ENCODE results near the gene FTO. TPM values are rescaled to one million over a fixed set of nuclear protein-coding genes. Genes with fewer than 3 reads are reported as not detected.
A peak's percentile ranks its signal among the peaks of the same experiment; 100 is the strongest.

Gene FTO
- total and polyA plus RNA-seq, 4 experiments from 2014 or later, result 61.5 to 126 (median 69.7) TPM

GRCh38 chr16:53721017-53721416, 17.1 kb downstream of the FTO start:
- Histone ChIP-seq H3K36me3 (ENCODE audit: insufficient read depth, low read length) (no peaks in the 10 kb centered on the region), H3K27ac (ENCODE audit: low read depth, low read length) (no peak overlapping the region), H3K4me1 (ENCODE audit: insufficient read depth, low read length) (no peaks in the 10 kb centered on the region), H3K27me3 (ENCODE audit: insufficient read depth, low read length) (no peaks in the 10 kb centered on the region), H3K4me3 (ENCODE audit: low read length in 2 of 2) (no peak overlapping the region), H3K9me3 (ENCODE audit: control insufficient read depth in 1 of 2, low read length in 2 of 2) (no peaks in the 10 kb centered on the region)
- no peak overlapping the region for H3K27ac Mint-ChIP-seq
- no peaks in the 10 kb centered on the region for H3K9me3 Mint-ChIP-seq
- CTCF ChIA-PET (ENCODE audit: partially characterized antibody), result no interaction called here
- H3K27me3 Mint-ChIP-seq, result no peaks in the 10 kb centered on the region
- intact Hi-C loops (cut with micrococcal nuclease), result no loop called here
- no peak overlapping the region for H3K4me3 Mint-ChIP-seq
- DNase-seq, result no peak
- peaks cover 4 to 13% of the 10 kb centered on the region in 2 donors for H3K36me3 Mint-ChIP-seq
- POLR2A ChIA-PET (ENCODE audit: partially characterized antibody), result no interaction called here
- H3K4me1 Mint-ChIP-seq, result peaks cover 15 to 32% (median 20%) of the 10 kb centered on the region in 4 donors

- Histone ChIP-seq H3K4me3 (ENCODE audit: low read length in 2 of 2) (no peak overlapping the region), H3K4me1 (ENCODE audit: insufficient read depth, low read length) (peaks cover 8% of the 10 kb centered on the region), H3K27ac (ENCODE audit: low read depth, low read length) (no peak overlapping the region), H3K36me3 (ENCODE audit: insufficient read depth, low read length) (no peaks in the 10 kb centered on the region), H3K9me3 (ENCODE audit: control insufficient read depth in 1 of 2, low read length in 2 of 2) (no peaks in the 10 kb centered on the region), H3K27me3 (ENCODE audit: insufficient read depth, low read length) (no peaks in the 10 kb centered on the region)
- peaks cover 21 to 52% (median 31%) of the 10 kb centered on the region in 4 donors for H3K4me1 Mint-ChIP-seq
- H3K36me3 Mint-ChIP-seq, result peaks cover 7 to 26% of the 10 kb centered on the region in 2 donors
- H3K27ac Mint-ChIP-seq, result no peak overlapping the region
- H3K27me3 Mint-ChIP-seq, result no peaks in the 10 kb centered on the region
- H3K4me3 Mint-ChIP-seq, result no peak overlapping the region
- DNase-seq, result no peak
- CTCF ChIA-PET (ENCODE audit: partially characterized antibody), result interaction anchor here (0.9 to 1.1 kb wide), 2 partner anchors 9 to 16 kb away, joined by 3 to 4 read pairs; no protein-coding TSS in a partner anchor
- H3K9me3 Mint-ChIP-seq, result peaks cover 0 to 3% (median 0%) of the 10 kb centered on the region in 8 donors
- intact Hi-C loops (cut with micrococcal nuclease), result no loop called here
- POLR2A ChIA-PET (ENCODE audit: partially characterized antibody), result no interaction called here
Measured at GRCh38 chr16:53726625-53727024, 22.7 kb downstream of the FTO start.

DNA sequence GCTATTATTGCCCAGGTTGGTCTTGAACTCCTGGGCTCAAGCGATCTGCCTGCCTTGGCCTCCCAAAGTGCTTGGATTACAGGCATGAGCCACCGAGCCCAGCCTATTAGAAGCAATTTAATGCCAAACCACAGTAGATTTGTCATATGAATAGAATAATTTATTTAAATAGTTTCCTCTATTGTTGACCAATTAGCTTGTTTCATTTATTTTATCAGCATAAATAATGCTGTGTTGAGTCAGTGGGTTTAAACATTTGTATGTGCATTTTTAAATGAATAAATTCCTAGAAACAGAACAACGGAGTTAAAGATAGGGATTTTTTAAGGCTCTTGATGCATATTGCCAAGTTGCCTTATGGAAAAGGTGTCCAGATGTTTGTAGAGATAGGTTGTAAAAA, 26.7 kb downstream of the FTO start:
- Histone ChIP-seq H3K36me3 (ENCODE audit: insufficient read depth, low read length) (no peaks in the 10 kb centered on the region), H3K4me3 (ENCODE audit: low read length in 2 of 2) (no peak overlapping the region), H3K27ac (ENCODE audit: low read depth, low read length) (no peak overlapping the region), H3K9me3 (ENCODE audit: control insufficient read depth in 1 of 2, low read length in 2 of 2) (no peaks in the 10 kb centered on the region), H3K27me3 (ENCODE audit: insufficient read depth, low read length) (no peaks in the 10 kb centered on the region), H3K4me1 (ENCODE audit: insufficient read depth, low read length) (peaks cover 8% of the 10 kb centered on the region)
- H3K4me1 Mint-ChIP-seq, result peaks cover 22 to 49% (median 27%) of the 10 kb centered on the region in 4 donors
- H3K9me3 Mint-ChIP-seq, result peaks cover 0 to 3% (median 0%) of the 10 kb centered on the region in 8 donors
- ChIA-PET POLR2A (ENCODE audit: partially characterized antibody) (no interaction called here), CTCF (ENCODE audit: partially characterized antibody) (no interaction called here)
- no peaks in the 10 kb centered on the region for H3K27me3 Mint-ChIP-seq
- H3K36me3 Mint-ChIP-seq, result peaks cover 6 to 21% of the 10 kb centered on the region in 2 donors
- intact Hi-C loops (cut with micrococcal nuclease), result no loop called here
- no peak overlapping the region for H3K4me3 Mint-ChIP-seq
- no peak overlapping the region for H3K27ac Mint-ChIP-seq
- DNase-seq, result no peak

- no peak for DNase-seq
- Histone ChIP-seq H3K27me3 (ENCODE audit: insufficient read depth, low read length) (no peaks in the 10 kb centered on the region), H3K4me1 (ENCODE audit: insufficient read depth, low read length) (no peaks in the 10 kb centered on the region), H3K4me3 (ENCODE audit: low read length in 2 of 2) (no peak overlapping the region), H3K36me3 (ENCODE audit: insufficient read depth, low read length) (no peaks in the 10 kb centered on the region), H3K27ac (ENCODE audit: low read depth, low read length) (no peak overlapping the region), H3K9me3 (ENCODE audit: control insufficient read depth in 1 of 2, low read length in 2 of 2) (no peaks in the 10 kb centered on the region)
- Mint-ChIP-seq H3K4me1 (peaks cover 27 to 46% (median 30%) of the 10 kb centered on the region in 4 donors), H3K4me3 (no peak overlapping the region), H3K36me3 (peaks cover 2 to 13% of the 10 kb centered on the region in 2 donors), H3K27me3 (no peaks in the 10 kb centered on the region), H3K27ac (peak overlapping the region in 1 of 7 donors; percentile 36), H3K9me3 (peaks cover 0 to 2% (median 0%) of the 10 kb centered on the region in 8 donors)
- ChIA-PET POLR2A (ENCODE audit: partially characterized antibody) (no interaction called here), CTCF (ENCODE audit: partially characterized antibody) (no interaction called here)
- intact Hi-C loops (cut with micrococcal nuclease), result no loop called here
Measured at GRCh38 chr16:53732296-53732929, 28.5 kb downstream of the FTO start.

GRCh38 chr16:53734908-53735307, 31.0 kb downstream of the FTO start:
- Histone ChIP-seq H3K27me3 (ENCODE audit: insufficient read depth, low read length) (no peaks in the 10 kb centered on the region), H3K4me3 (ENCODE audit: low read length in 2 of 2) (no peak overlapping the region), H3K36me3 (ENCODE audit: insufficient read depth, low read length) (no peaks in the 10 kb centered on the region), H3K4me1 (ENCODE audit: insufficient read depth, low read length) (no peaks in the 10 kb centered on the region), H3K27ac (ENCODE audit: low read depth, low read length) (no peak overlapping the region), H3K9me3 (ENCODE audit: control insufficient read depth in 1 of 2, low read length in 2 of 2) (no peaks in the 10 kb centered on the region)
- no peak overlapping the region for H3K27ac Mint-ChIP-seq
- ChIA-PET POLR2A (ENCODE audit: partially characterized antibody) (no interaction called here), CTCF (ENCODE audit: partially characterized antibody) (interaction anchor here (1.7 kb wide), 1 partner anchor 9 kb away, joined by 12 read pairs; no protein-coding TSS in a partner anchor)
- H3K4me3 Mint-ChIP-seq, result no peak overlapping the region
- peaks cover 20 to 37% (median 25%) of the 10 kb centered on the region in 4 donors for H3K4me1 Mint-ChIP-seq
- H3K27me3 Mint-ChIP-seq, result no peaks in the 10 kb centered on the region
- H3K9me3 Mint-ChIP-seq, result no peaks in the 10 kb centered on the region
- no peak for DNase-seq
- intact Hi-C loops (cut with micrococcal nuclease), result no loop called here
- H3K36me3 Mint-ChIP-seq, result peaks cover 0 to under 1% of the 10 kb centered on the region in 2 donors

- Histone ChIP-seq H3K27me3 (ENCODE audit: insufficient read depth, low read length) (no peaks in the 10 kb centered on the region), H3K4me1 (ENCODE audit: insufficient read depth, low read length) (no peaks in the 10 kb centered on the region), H3K36me3 (ENCODE audit: insufficient read depth, low read length) (no peaks in the 10 kb centered on the region), H3K27ac (ENCODE audit: low read depth, low read length) (no peak overlapping the region), H3K9me3 (ENCODE audit: control insufficient read depth in 1 of 2, low read length in 2 of 2) (no peaks in the 10 kb centered on the region), H3K4me3 (ENCODE audit: low read length in 2 of 2) (no peak overlapping the region)
- Mint-ChIP-seq H3K4me1 (peaks cover 17 to 35% (median 26%) of the 10 kb centered on the region in 4 donors), H3K27ac (no peak overlapping the region), H3K27me3 (no peaks in the 10 kb centered on the region), H3K36me3 (no peaks in the 10 kb centered on the region), H3K4me3 (no peak overlapping the region), H3K9me3 (no peaks in the 10 kb centered on the region)
- ChIA-PET CTCF (ENCODE audit: partially characterized antibody) (no interaction called here), POLR2A (ENCODE audit: partially characterized antibody) (no interaction called here)
- intact Hi-C loops (cut with micrococcal nuclease), result no loop called here
- DNase-seq, result no peak
Measured at GRCh38 chr16:53736297-53736696, 32.3 kb downstream of the FTO start.

DNA sequence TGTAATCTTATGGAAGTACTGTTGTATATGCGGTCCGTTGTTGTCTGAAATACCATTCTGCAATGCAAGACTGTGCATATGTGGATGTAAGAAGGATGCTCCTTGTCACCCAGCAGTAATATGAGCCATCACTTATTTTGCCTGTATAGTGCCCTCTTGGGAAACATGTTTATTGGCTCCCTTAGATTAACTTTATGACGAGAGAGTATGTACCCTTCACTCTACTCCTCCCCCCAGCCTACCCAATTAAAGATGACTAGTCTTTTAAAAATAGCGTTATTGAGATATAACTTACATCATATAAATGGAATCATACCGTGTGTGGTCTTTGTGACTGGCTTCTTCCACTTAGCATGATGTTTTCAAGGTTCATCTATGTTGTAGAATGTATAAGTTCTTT, 33.6 kb downstream of the FTO start:
- ChIA-PET POLR2A (ENCODE audit: partially characterized antibody) (no interaction called here), CTCF (ENCODE audit: partially characterized antibody) (no interaction called here)
- no peaks in the 10 kb centered on the region for H3K4me1 ChIP-seq (ENCODE audit: insufficient read depth, low read length)
- DNase-seq, result no peak
- H3K9me3 ChIP-seq (ENCODE audit: control insufficient read depth in 1 of 2, low read length in 2 of 2), result no peaks in the 10 kb centered on the region
- Mint-ChIP-seq H3K4me3 (no peak overlapping the region), H3K36me3 (no peaks in the 10 kb centered on the region), H3K4me1 (peaks cover 17 to 31% (median 26%) of the 10 kb centered on the region in 4 donors), H3K27ac (no peak overlapping the region), H3K27me3 (no peaks in the 10 kb centered on the region), H3K9me3 (no peaks in the 10 kb centered on the region)
- H3K36me3 ChIP-seq (ENCODE audit: insufficient read depth, low read length), result no peaks in the 10 kb centered on the region
- intact Hi-C loops (cut with micrococcal nuclease), result no loop called here
- no peaks in the 10 kb centered on the region for H3K27me3 ChIP-seq (ENCODE audit: insufficient read depth, low read length)
- H3K27ac ChIP-seq (ENCODE audit: low read depth, low read length), result no peak overlapping the region
- H3K4me3 ChIP-seq (ENCODE audit: low read length in 2 of 2), result no peak overlapping the region

Data from CD4-positive, alpha-beta memory T cell (primary cell).